HepG2 (cell line): Measurements from ENCODE around the gene PEX12. TPM values are rescaled to one million over a fixed set of nuclear protein-coding genes. Genes with fewer than 3 reads are reported as not detected.
A peak's percentile ranks its signal among the peaks of the same experiment; 100 is the strongest.

ENCODE experiments used
- EED ChIP-seq: sonication (generic); formaldehyde crosslinking; IDR thresholded peaks from 2 replicates; pipeline ENCODE4 v1.5.0; 2020; ENCODE audit warnings: mild to moderate bottlenecking, missing genetic modification reagents
- EZH2 ChIP-seq: conservative IDR thresholded peaks from 2 replicates; pipeline ENCODE4 v1.6.1; 2012; ENCODE audit warnings: mild to moderate bottlenecking, low read depth, low read length, moderate library complexity
- HCFC1 ChIP-seq: fragments of 150-350 bp; IDR thresholded peaks from 2 replicates; pipeline ENCODE4 v1.6.1; 2014; ENCODE audit warnings: low read depth, low read length
- PTBP1 ChIP-seq: fragments of 200-400 bp; formaldehyde crosslinking; IDR thresholded peaks from 2 replicates; pipeline ENCODE4 v1.6.1; 2018; ENCODE audit warnings: low read length, low read depth; ENCODE audit not compliant: poor library complexity, severe bottlenecking
- SMAD1 ChIP-seq: sonication (generic); formaldehyde crosslinking; IDR thresholded peaks from 2 replicates; pipeline ENCODE4 v1.4.0; 2020; ENCODE audit warnings: missing genetic modification reagents, low read depth, mild to moderate bottlenecking, borderline replicate concordance
- ZFAT ChIP-seq: sonication (generic); formaldehyde crosslinking; conservative IDR thresholded peaks from 2 replicates; pipeline ENCODE4 v1.8.1; 2023; ENCODE audit warnings: missing genetic modification reagents, inconsistent platforms
- ZNF251 ChIP-seq: sonication (generic); formaldehyde crosslinking; IDR thresholded peaks from 2 replicates; pipeline ENCODE4 v1.9.0; 2021; ENCODE audit warnings: mild to moderate bottlenecking, missing genetic modification reagents
- ZNF335 ChIP-seq: sonication (generic); formaldehyde crosslinking; IDR thresholded peaks from 2 replicates; pipeline ENCODE4 v1.4.0; 2020; ENCODE audit warnings: missing genetic modification reagents
- ZNF512 ChIP-seq: sonication (generic); formaldehyde crosslinking; IDR thresholded peaks from 2 replicates; pipeline ENCODE4 v1.4.0; 2020; ENCODE audit warnings: mild to moderate bottlenecking, missing genetic modification reagents
- ZNF562 ChIP-seq: sonication (generic); formaldehyde crosslinking; IDR thresholded peaks from 2 replicates; pipeline ENCODE4 v1.8.0; 2022; ENCODE audit warnings: missing genetic modification reagents, borderline replicate concordance
- ZNF614 ChIP-seq: IDR thresholded peaks from 2 replicates; pipeline ENCODE4 v1.6.1; 2018; ENCODE audit warnings: missing biosample characterization, missing genetic modification reagents, inconsistent platforms, borderline replicate concordance
- ZNF678 ChIP-seq: sonication (generic); formaldehyde crosslinking; IDR thresholded peaks from 2 replicates; pipeline ENCODE4 v1.4.0; 2020; ENCODE audit warnings: mild to moderate bottlenecking, missing genetic modification reagents
- polyA plus RNA-seq, 8 experiments: library from polyadenylated mRNA; depleted of rRNA in 3 of 8; stranded (reverse) in 7 of 8; unstranded in 1 of 8; fragments of >200 nt; fragmentation: Illumina TruSeq in 4 of 8; extraction: Trizol in 4 of 8; gene quantifications; 2 replicates each; pipeline versions ENCODE4 v1.2.1 to v1.2.3, GENCODE V29; 2011 to 2016; ENCODE audit warnings: low read depth in 4 of 8, missing spikeins in 1 of 8, mixed read lengths in 1 of 8; ENCODE audit not compliant: insufficient read depth in 1 of 8
- total RNA-seq, 5 experiments: library from RNA; depleted of rRNA; stranded (reverse); fragments of >200 nt; fragmentation: Illumina TruSeq; extraction: Trizol; gene quantifications; 2 replicates each; pipeline ENCODE4 v1.2.3, GENCODE V29; 2016; ENCODE audit warnings: low read depth in 1 of 5
- TF ChIP-seq, protein P1 (sequence below): sonication (generic); formaldehyde crosslinking; IDR thresholded peaks from 2 replicates; pipeline ENCODE4 v1.4.0; 2020; ENCODE audit warnings: missing genetic modification reagents, borderline replicate concordance
- TF ChIP-seq, protein P2 (sequence below): sonication (generic); formaldehyde crosslinking; IDR thresholded peaks from 2 replicates; pipeline ENCODE4 v1.4.0; 2020; ENCODE audit warnings: mild to moderate bottlenecking, missing genetic modification reagents
- TF ChIP-seq, protein P3 (sequence below): sonication (generic); formaldehyde crosslinking; IDR thresholded peaks from 2 replicates; pipeline ENCODE4 v1.5.1; 2020; ENCODE audit warnings: missing genetic modification reagents, mild to moderate bottlenecking, borderline replicate concordance
- TF ChIP-seq, protein P4 (sequence below): sonication (generic); formaldehyde crosslinking; IDR thresholded peaks from 2 replicates; pipeline ENCODE4 v1.5.0; 2020; ENCODE audit warnings: mild to moderate bottlenecking, low read depth, missing genetic modification reagents, borderline replicate concordance
- TF ChIP-seq, protein P5 (sequence below): sonication (generic); formaldehyde crosslinking; IDR thresholded peaks from 2 replicates; pipeline ENCODE4 v1.8.0; 2022; ENCODE audit warnings: missing genetic modification reagents, mild to moderate bottlenecking, moderate library complexity, borderline replicate concordance
- TF ChIP-seq, protein P6 (sequence below): sonication (generic); formaldehyde crosslinking; IDR thresholded peaks from 2 replicates; pipeline ENCODE4 v1.8.1; 2023; ENCODE audit warnings: mild to moderate bottlenecking, moderate library complexity, missing genetic modification reagents

The PEX12 gene
- total and polyA plus RNA-seq, 2 of the 13 experiments (the other 11 are each of a cell fraction or from before 2014, with no cell fraction given), result 5.1 to 11.9 TPM

DNA sequence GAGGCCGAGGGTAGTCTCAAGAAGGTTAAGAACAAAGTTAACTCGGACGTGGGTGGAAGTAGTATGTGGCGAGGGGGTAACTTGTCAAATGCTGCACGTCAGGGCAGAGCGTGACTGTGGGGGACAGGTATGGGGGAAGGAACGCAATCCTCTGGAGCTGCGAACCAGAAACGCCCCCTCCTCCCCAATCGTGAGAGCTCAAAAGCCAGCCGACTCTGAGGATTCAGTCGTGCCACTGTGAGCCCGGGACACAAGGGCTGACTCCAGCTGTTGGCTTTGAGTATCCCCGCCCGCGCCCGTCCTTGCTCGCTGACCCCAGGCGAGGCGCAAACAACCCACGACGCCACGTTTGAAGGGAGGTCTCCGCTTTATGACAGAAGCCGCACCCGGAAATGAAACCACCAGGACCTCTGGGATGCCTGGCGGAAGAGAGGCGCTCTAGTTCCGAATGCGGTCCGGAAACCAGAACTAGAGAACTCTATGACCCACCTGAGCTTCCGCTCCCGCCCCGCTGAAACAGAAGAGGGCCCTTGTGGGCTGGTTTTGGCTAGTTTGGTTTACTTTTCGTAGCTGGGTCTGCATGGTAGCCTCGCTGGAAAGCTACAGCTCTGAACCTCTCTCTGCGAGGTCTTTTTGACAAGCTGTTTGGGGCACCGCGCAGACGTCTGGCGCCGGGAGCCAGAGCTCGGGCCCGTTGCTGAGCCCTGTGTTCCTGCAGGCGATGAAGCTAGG, at the start of gene PEX12 (continued):
- TF ChIP-seq, protein P1, sequence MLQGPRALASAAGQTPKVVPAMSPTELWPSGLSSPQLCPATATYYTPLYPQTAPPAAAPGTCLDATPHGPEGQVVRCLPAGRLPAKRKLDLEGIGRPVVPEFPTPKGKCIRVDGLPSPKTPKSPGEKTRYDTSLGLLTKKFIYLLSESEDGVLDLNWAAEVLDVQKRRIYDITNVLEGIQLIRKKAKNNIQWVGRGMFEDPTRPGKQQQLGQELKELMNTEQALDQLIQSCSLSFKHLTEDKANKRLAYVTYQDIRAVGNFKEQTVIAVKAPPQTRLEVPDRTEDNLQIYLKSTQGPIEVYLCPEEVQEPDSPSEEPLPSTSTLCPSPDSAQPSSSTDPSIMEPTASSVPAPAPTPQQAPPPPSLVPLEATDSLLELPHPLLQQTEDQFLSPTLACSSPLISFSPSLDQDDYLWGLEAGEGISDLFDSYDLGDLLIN (CRISPR knock-in tag), result no peak
- TF ChIP-seq SMAD1 (CRISPR knock-in tag) (no peak), PTBP1 (peak; percentile 22), ZFAT (CRISPR knock-in tag) (no peak), EED (no peak), EZH2 (no peak), ZNF251 (CRISPR knock-in tag) (no peak), ZNF512 (CRISPR knock-in tag) (no peak), ZNF678 (CRISPR knock-in tag) (no peak), ZNF614 (no peak), ZNF562 (CRISPR knock-in tag) (no peak), HCFC1 (peak; percentile 73), ZNF335 (CRISPR knock-in tag) (peak; percentile 90)
- TF ChIP-seq, protein P2, sequence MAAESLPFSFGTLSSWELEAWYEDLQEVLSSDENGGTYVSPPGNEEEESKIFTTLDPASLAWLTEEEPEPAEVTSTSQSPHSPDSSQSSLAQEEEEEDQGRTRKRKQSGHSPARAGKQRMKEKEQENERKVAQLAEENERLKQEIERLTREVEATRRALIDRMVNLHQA (CRISPR knock-in tag), result no peak
- TF ChIP-seq, protein P3, sequence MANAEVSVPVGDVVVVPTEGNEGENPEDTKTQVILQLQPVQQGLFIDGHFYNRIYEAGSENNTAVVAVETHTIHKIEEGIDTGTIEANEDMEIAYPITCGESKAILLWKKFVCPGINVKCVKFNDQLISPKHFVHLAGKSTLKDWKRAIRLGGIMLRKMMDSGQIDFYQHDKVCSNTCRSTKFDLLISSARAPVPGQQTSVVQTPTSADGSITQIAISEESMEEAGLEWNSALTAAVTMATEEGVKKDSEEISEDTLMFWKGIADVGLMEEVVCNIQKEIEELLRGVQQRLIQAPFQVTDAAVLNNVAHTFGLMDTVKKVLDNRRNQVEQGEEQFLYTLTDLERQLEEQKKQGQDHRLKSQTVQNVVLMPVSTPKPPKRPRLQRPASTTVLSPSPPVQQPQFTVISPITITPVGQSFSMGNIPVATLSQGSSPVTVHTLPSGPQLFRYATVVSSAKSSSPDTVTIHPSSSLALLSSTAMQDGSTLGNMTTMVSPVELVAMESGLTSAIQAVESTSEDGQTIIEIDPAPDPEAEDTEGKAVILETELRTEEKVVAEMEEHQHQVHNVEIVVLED (CRISPR knock-in tag), result peak; percentile 82; the same call in 1 of the 2 replicates
- TF ChIP-seq, protein P4, sequence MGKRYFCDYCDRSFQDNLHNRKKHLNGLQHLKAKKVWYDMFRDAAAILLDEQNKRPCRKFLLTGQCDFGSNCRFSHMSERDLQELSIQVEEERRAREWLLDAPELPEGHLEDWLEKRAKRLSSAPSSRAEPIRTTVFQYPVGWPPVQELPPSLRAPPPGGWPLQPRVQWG, result no peak
- TF ChIP-seq, protein P5, sequence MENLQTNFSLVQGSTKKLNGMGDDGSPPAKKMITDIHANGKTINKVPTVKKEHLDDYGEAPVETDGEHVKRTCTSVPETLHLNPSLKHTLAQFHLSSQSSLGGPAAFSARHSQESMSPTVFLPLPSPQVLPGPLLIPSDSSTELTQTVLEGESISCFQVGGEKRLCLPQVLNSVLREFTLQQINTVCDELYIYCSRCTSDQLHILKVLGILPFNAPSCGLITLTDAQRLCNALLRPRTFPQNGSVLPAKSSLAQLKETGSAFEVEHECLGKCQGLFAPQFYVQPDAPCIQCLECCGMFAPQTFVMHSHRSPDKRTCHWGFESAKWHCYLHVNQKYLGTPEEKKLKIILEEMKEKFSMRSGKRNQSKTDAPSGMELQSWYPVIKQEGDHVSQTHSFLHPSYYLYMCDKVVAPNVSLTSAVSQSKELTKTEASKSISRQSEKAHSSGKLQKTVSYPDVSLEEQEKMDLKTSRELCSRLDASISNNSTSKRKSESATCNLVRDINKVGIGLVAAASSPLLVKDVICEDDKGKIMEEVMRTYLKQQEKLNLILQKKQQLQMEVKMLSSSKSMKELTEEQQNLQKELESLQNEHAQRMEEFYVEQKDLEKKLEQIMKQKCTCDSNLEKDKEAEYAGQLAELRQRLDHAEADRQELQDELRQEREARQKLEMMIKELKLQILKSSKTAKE (CRISPR knock-in tag), result no peak
- TF ChIP-seq, protein P6, sequence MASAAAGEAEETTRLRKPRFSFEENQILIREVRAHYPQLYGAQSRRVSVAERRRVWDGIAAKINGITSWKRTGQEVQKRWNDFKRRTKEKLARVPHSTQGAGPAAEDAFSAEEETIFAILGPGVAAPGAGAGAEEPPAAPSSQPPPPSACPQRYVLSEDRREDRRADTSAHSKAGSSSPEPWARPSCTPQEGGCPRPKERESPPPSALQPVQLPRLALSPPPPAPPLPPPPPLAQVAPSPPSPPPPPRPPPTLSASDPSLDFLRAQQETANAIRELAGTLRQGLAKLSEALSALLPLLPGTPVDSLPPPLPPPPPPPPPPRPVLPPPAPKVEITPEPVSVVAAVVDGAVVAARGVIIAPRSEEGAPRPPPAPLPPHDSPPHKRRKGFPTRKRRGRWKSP (CRISPR knock-in tag), result peak; percentile 81
